ENCODE results near the gene NEK1. TPM values are rescaled to one million over a fixed set of nuclear protein-coding genes. Genes with fewer than 3 reads are reported as not detected.
"Not testable (repeated sequence)": the region's sequence is repeated elsewhere in the genome, so short reads cannot be mapped to it uniquely, and the experiment has no call there.

NEK1 gene
- total RNA-seq, 1 donor from 2014 or later, result 15.5 TPM

DNA sequence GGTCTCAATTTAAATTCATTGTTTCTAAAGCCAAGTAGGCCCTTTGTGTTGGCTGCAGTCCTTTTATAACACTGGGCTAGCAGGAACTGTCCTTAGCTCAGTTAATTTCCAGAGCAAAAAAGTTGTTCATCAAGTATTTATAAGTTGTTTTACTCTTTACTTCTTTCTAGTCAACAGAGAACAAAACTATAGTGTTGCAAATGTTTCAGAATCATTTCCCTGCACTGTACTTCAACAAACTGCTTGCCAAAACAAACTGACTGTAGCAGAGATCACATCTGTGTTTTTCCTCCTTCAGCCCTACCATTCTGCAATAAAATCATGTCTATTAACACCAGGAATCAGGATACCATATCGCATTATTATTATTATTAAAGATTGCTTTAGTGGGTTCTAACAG is 173.1 kb downstream of the NEK1 start:
- Histone ChIP-seq H3K27me3 (ENCODE audit: low read depth) (no peaks in the 10 kb centered on the region), H3K36me3 (peaks cover 10% of the 10 kb centered on the region), H3K27ac (replicated peaks) (peak overlapping the region; percentile 6), H3K4me3 (no peak overlapping the region), H3K9me3 (replicated peaks) (peaks cover 15% of the 10 kb centered on the region), H3K4me1 (peaks cover 31% of the 10 kb centered on the region)
- intact Hi-C loops (cut with micrococcal nuclease), result no loop called here
- no peak for DNase-seq
- TF ChIP-seq, protein P1, sequence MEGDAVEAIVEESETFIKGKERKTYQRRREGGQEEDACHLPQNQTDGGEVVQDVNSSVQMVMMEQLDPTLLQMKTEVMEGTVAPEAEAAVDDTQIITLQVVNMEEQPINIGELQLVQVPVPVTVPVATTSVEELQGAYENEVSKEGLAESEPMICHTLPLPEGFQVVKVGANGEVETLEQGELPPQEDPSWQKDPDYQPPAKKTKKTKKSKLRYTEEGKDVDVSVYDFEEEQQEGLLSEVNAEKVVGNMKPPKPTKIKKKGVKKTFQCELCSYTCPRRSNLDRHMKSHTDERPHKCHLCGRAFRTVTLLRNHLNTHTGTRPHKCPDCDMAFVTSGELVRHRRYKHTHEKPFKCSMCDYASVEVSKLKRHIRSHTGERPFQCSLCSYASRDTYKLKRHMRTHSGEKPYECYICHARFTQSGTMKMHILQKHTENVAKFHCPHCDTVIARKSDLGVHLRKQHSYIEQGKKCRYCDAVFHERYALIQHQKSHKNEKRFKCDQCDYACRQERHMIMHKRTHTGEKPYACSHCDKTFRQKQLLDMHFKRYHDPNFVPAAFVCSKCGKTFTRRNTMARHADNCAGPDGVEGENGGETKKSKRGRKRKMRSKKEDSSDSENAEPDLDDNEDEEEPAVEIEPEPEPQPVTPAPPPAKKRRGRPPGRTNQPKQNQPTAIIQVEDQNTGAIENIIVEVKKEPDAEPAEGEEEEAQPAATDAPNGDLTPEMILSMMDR (IDR thresholded peaks at IDR 0.05; ENCODE audit: borderline replicate concordance), result no peak

DNA sequence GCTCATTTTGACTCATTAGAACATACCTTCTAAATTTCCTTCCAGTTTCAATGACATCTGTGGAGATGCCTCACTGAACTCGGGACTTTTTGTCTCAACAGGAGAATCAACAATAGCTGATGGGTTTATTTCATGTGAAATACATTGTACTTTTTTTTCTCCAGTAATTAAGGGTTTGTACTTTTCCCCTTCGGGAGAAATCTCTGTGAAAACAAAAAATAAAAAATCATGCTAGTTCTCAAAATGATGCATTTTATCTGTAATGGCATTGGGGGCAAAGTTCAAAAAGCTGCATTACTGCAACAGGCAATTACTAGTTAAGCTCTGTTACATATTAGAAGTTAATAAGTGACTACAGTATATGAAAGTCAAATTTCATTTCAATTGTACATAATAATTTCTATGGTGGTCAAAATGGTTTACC is 174.3 kb downstream of the NEK1 start:
- Histone ChIP-seq H3K4me1 (peaks cover 31% of the 10 kb centered on the region), H3K4me3 (no peak overlapping the region), H3K27ac (replicated peaks) (no peak overlapping the region), H3K27me3 (ENCODE audit: low read depth) (no peaks in the 10 kb centered on the region), H3K9me3 (replicated peaks) (peaks cover 3% of the 10 kb centered on the region), H3K36me3 (peaks cover 5% of the 10 kb centered on the region)
- TF ChIP-seq, protein P1 (IDR thresholded peaks at IDR 0.05; ENCODE audit: borderline replicate concordance), result no peak
- intact Hi-C loops (cut with micrococcal nuclease), result no loop called here
- no peak for DNase-seq

DNA sequence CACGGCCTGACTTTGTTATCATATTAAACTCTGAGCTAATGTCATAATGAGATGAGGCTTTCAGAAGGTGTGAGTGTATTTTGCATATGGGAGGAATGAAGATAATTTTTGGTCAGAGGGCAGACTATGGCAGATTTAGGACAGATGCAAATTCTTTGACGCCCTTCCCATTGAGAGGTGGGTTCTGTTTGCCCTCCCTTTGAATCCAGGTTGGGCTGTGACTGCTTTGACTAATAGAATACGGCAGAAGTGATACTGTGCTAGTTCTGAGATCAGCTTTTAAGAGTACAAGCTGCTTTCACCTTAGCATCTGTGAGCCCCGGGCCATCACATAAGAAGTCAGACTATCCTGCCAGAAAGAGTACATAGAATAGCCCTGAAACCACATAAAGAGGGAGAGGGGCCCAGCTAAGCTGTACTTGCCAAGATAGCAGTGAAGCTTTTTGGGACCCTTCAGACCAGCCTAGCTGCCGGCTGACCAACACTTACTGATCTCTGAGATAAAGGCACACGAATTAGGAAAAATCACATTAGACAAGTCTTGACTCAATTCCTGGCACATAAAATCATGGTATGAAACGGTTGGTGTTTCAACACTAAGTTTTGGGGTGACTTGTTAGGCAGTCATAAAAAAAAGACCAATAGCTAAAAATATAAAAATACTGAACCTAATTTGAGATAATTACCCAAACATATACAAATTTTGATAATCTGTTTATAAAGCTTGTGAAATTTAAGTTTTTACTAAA is 174.9 kb downstream of the NEK1 start:
- Histone ChIP-seq H3K27ac (replicated peaks) (no peak overlapping the region), H3K4me1 (peaks cover 31% of the 10 kb centered on the region)

DNA sequence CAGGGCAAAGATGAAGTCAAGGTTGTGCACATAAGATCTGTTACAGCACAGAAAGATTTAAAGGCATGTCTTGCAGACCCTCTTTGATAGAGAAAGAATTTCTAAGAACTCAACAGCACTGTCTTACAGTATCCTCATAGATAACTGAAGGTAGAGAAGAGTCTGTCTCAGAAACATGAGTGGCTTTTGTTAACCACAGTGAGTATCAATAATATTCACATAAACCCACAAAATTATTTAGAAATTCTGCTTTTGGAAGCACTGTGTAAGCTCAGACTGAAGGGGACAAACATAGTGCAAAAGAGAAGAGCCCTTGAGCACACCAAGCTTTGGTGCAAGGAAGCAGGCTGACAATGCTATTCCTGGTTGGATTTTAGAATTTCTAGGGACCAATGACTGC is 175.6 kb downstream of the NEK1 start:
- Histone ChIP-seq H3K27ac (replicated peaks) (no peak overlapping the region), H3K4me3 (no peak overlapping the region), H3K9me3 (replicated peaks) (no peaks in the 10 kb centered on the region), H3K4me1 (peaks cover 31% of the 10 kb centered on the region), H3K36me3 (peaks cover 11% of the 10 kb centered on the region), H3K27me3 (ENCODE audit: low read depth) (no peaks in the 10 kb centered on the region)
- TF ChIP-seq, protein P1 (IDR thresholded peaks at IDR 0.05; ENCODE audit: borderline replicate concordance), result no peak
- intact Hi-C loops (cut with micrococcal nuclease), result no loop called here
- DNase-seq, result no peak

More for the DNA sequence above, 174.9 kb downstream of the NEK1 start:
- H3K4me3 ChIP-seq, result no peak overlapping the region
- no peak for DNase-seq
- no peaks in the 10 kb centered on the region for H3K27me3 ChIP-seq (ENCODE audit: low read depth)
- H3K9me3 ChIP-seq (replicated peaks), result no peaks in the 10 kb centered on the region
- peaks cover 11% of the 10 kb centered on the region for H3K36me3 ChIP-seq
- TF ChIP-seq, protein P1 (IDR thresholded peaks at IDR 0.05; ENCODE audit: borderline replicate concordance), result no peak
- intact Hi-C loops (cut with micrococcal nuclease), result no loop called here

DNA sequence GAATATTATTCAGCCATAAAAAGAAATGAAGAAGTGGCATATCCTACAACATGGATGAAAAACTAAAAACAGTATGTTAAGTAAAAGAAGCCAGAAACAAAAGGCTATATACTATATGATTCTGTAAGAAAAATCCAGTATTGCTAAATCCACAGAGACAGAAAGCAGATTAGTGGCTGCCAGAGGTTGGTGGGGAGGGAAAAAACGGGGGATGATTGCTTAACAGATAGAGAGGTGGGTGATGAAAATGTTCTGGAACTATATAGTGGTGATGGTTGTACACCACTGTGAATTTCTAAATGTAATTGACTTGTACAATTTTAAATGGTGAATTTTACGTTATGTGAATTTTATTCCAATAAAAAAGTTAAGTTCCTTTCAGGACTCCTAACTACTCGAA is 184.0 kb downstream of the NEK1 start:
- H3K9me3 ChIP-seq (replicated peaks), result no peaks in the 10 kb centered on the region
- intact Hi-C loops (cut with micrococcal nuclease), result no loop called here

DNA sequence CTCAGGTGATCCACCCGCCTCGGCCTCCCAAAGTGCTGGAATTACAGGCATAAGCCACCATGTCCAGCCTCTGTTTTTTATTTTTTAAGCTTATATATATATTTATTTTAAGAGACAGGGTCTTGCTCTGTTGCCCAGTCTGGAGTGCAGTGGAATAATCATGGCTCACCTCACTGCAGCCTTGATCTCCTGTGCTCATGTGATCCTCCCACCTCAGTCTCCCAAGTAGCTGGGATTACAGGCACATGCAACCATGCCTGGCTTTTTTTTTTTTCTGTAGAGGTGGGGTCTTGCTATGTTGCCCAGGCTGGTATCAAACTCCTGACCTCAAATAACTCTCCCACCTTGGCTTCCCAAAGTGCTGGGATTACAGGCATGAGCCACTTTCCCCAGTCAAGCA is 184.7 kb downstream of the NEK1 start:
- peaks cover 30% of the 10 kb centered on the region for H3K36me3 ChIP-seq
- intact Hi-C loops (cut with micrococcal nuclease), result not testable (repeated sequence)

More for the DNA sequence above, 184.0 kb downstream of the NEK1 start:
- Histone ChIP-seq H3K4me3 (no peak overlapping the region), H3K36me3 (peaks cover 31% of the 10 kb centered on the region), H3K27me3 (ENCODE audit: low read depth) (no peaks in the 10 kb centered on the region), H3K4me1 (no peaks in the 10 kb centered on the region), H3K27ac (replicated peaks) (no peak overlapping the region)
- DNase-seq, result no peak
- TF ChIP-seq, protein P1 (IDR thresholded peaks at IDR 0.05; ENCODE audit: borderline replicate concordance), result no peak

More for the DNA sequence above, 184.7 kb downstream of the NEK1 start:
- H3K27me3 ChIP-seq (ENCODE audit: low read depth); H3K4me3 ChIP-seq; DNase-seq; H3K27ac ChIP-seq (replicated peaks); H3K4me1 ChIP-seq; H3K9me3 ChIP-seq (replicated peaks): not testable (repeated sequence)

Data from left ventricle myocardium inferior (tissue), 1 donor.